Measurements from ENCODE around the gene CLASRP. TPM values are rescaled to one million over a fixed set of nuclear protein-coding genes. Genes with fewer than 3 reads are reported as not detected.

Gene CLASRP
- total RNA-seq, 2 donors from 2014 or later: 115 to 133 TPM

Other genes with a start within 250 kb of the CLASRP start
- gene BCAM, start 229.9 kb upstream of the CLASRP start, total RNA-seq: under 1 TPM in 1 of 2 donors, not detected in 1; 0.31 TPM
- under 1 TPM; 0.89 to 0.98 TPM for gene NECTIN2, start 192.7 kb upstream of the CLASRP start, total RNA-seq
- 100 to 1,000 TPM in 1 of 2 donors, 10 to 100 TPM in 1; 38.2 to 120 TPM for gene TOMM40, start 147.8 kb upstream of the CLASRP start, total RNA-seq
- gene APOE, start 133.2 kb upstream of the CLASRP start, total RNA-seq: 1 to 10 TPM in 1 of 2 donors, under 1 TPM in 1; 0.80 to 2.9 TPM
- gene APOC1, start 124.4 kb upstream of the CLASRP start, total RNA-seq: under 1 TPM in 1 of 2 donors, not detected in 1; 0.61 TPM
- not detected for gene APOC4, start 96.8 kb upstream of the CLASRP start, total RNA-seq
- gene APOC2, start 93.0 kb upstream of the CLASRP start, total RNA-seq: not detected
- gene CLPTM1, start 83.7 kb upstream of the CLASRP start, total RNA-seq: 10 to 100 TPM; 54.0 to 58.5 TPM
- 10 to 100 TPM; 31.7 to 56.5 TPM for gene RELB, start 37.6 kb upstream of the CLASRP start, total RNA-seq
- 1 to 10 TPM; 2.3 to 6.7 TPM for gene ZNF296, start 37.4 kb downstream of the CLASRP start, total RNA-seq
- 10 to 100 TPM in 1 of 2 donors, 1 to 10 TPM in 1; 8.3 to 54.3 TPM for gene GEMIN7, start 40.2 kb downstream of the CLASRP start, total RNA-seq
- 10 to 100 TPM; 12.4 to 18.3 TPM for gene PPP1R37, start 54.1 kb downstream of the CLASRP start, total RNA-seq
- gene NKPD1, start 121.9 kb downstream of the CLASRP start, total RNA-seq: under 1 TPM in 1 of 2 donors, not detected in 1; 0.14 TPM
- 10 to 100 TPM; 27.2 to 36.8 TPM for gene TRAPPC6A, start 139.2 kb downstream of the CLASRP start, total RNA-seq
- gene BLOC1S3, start 139.7 kb downstream of the CLASRP start, total RNA-seq: 10 to 100 TPM; 15.0 to 16.7 TPM
- gene EXOC3L2, start 206.4 kb downstream of the CLASRP start, total RNA-seq: not detected
- gene MARK4, start 212.2 kb downstream of the CLASRP start, total RNA-seq: 10 to 100 TPM; 28.2 to 30.9 TPM